Activated CD8-positive, alpha-beta memory T cell treated with anti-CD3 and anti-CD28 coated beads for 48 hours (primary cell): ENCODE measurements around the gene FDXR.
"Not testable (repeated sequence)": the region's sequence is repeated elsewhere in the genome, so short reads cannot be mapped to it uniquely, and the experiment has no call there.

Experiments
- DNase-seq, 3 experiments: peaks; one replicate each; pipeline ENCODE4 v3.0.0-alpha.2; 2020; ENCODE audit warnings: low read depth in 2 of 3, low spot score in 2 of 3

The FDXR gene

DNA sequence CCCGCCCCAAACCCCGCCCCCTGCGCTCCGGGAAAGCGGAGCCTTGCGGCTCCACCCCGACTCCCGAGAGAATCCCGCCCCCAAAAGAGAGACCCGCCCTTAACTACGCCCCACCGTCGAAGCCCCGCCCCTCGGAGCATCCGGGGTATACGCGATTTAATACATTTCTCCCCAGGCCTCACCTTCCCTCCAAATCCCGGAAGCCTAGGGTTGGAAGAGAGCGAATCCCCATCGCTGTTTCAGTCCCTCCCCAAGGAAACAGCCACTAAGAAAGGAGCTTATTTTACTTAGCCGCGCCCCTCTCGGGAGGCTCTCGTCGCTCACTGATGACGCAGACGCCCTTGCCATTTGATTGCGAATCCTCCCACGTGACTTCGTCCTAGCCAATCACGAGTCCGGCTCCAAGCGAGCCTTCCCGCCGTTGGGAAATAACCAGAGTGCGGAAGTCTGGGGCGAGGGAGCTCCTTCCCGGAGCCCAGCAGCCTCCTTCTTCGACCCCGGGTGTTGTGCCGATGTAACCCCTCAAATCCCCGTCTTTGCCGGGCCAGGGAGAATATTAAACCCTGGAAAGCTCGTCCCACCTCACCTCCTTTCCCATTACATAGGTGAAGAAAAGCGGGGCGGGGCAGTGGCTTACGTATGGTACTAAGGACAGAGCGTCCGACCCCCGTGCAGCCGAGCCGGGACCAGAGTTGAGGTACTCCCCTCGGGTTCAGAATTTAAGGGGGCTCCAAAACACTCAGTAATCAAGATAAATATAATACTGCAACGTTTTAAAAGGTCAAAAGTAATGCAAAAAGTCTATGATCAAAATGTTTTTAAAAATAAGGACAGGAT, 461 bp upstream of the FDXR start:
- peak; percentile 96 to 99 (median 99) for DNase-seq

DNA sequence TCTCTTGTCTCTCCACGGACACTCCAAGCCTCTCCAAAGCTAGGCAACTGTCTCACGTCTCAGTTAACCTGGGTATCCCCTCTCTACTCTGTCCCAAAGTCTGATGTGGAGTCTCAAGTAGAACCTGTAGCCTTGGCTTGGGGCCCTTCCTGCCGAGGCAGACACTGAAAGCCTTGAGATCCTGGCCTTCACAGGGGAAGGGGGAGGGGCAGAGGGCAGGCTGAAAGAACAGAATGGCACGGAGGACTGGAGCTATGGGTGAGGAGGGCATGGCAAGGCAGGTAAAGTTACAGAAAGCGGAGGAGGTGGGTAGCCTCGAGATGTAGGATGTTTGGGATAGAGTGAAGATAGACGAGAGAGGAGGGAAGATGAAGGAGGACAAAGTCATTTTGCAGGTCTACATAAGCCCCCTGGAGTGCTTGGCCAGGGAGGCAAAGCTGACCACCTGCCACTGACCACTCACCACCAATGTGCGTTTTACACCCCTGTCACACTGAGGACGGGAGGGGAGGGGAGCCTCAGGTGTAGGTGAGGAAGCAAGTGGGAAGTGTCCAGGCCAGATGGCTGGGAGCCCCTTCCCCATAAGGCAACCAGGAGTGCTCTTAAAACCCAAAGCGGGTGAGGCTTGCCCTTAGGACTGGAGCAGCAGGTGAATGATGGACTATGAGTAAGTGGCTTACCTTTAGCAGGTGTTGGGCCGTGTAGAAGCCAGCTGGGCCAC, 1.3 kb downstream of the FDXR start:
- no peak for DNase-seq

DNA sequence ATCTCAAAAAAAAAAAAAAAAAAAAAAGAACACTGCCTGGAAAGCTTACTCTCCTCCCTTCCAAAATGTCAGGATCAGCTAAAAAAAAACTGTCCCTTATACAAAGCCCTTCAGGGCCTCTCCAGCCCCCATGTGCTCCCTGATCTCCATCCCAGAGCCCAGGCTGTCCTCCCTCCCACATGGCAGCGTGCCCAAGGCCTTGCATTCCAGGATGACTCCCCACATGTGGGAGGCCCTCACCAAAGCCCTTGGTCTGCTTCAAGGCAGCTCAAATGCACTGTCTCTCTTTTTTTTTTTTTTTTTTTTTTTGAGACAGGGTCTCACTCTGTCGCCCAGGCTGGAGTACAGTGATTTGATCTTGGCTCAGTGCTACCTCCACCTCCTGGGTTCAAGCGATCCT, 2.3 kb downstream of the FDXR start:
- no peak for DNase-seq

DNA sequence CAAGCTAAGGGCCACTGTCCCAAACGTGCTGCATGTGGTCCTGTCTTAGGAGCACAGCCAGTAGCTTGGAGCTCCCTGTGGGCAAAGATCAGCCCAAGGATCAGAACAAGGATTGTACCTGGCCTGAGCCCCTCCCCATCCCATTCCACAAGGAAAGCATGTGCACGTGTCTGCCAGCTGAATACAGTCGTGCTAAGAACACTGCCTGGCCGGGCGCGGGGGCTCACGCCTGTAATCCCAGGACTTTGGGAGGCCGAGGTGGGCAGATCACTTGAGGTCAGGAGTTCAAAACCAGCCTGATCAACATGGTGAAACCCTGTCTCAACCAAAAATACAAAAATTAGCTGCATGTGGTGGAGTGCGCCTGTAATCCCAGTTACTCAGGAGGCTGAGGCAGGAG, 2.8 kb downstream of the FDXR start:
- not testable (repeated sequence) for DNase-seq

DNA sequence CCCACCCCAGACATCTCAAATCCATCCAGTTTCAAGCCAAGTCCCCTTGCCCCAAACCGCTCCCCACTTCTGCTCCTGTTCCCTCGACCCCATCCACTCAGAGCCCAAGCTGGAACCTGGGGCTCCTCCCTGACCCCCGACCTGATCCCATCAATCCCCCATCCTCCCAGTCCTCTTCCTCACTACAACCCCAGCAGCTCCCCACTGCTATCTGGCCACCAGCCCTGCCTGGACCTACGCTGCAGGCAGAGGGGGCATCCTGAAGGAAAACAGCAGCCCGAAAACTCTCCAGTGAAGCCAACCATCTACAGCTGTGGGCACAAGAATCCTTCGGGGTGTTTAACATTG, 3.9 kb downstream of the FDXR start:
- DNase-seq: no peak

DNA sequence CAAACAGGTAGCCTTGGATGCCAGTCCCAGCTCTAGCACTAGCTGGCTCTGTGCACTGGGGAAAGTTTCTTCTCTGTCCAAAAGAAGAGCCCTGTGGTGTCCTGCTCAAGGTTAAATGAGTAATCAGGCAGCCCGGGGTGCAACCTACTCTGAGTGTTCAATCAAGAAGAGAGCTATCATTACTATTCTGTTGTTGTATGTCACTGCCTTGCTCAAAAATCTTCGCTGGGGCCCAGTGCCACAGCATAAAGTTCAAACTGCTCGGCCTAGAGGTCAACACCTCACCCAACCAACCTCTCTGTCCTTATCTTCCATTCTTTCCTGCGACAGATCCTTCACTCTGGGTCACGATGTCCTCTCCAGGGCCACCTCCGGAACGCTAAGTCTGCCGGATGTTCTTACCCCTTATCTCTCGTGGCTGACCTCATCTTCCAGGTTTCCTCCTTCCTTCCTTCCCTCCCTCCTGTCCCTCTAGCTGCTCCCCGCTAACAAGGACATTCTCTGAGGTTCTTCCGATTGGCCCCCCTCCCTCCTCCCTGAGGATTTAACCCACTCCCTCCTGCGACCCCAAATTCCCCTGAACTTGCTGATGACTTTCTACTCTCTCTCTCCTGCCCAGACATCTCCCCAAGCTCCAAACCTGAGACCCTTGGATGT, 4.4 kb downstream of the FDXR start:
- no peak for DNase-seq

DNA sequence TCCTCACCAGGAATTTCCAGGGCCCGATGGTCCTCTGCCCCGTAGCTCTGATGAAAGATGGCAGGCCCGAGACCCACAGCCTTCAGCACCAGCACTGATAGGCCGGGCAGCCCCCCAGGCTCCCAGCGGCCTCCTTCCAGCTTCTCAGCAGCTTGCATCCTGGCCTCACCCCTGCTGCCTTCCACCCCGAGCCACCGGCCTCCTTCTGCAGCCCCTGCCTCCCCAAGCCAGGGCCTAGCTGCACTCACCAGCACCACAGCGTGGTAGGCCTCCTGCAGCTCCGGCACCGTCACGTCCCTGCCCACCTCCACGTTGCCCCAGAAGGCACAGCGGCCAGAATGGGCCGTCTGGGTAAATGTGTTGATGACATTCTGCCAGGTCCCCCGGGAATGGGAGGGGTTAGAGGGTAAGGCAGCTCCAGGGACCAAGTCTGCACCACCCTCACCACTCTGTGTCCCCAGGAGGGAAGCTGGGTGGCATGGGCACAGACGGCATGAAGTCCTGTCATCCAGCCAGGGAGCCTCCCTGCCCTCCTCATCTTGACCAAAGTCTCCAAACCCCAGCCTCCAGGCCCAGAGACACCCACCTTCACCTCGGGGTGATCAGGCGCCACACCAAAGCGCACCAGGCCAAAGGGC, 6.5 kb downstream of the FDXR start:
- DNase-seq: no peak

DNA sequence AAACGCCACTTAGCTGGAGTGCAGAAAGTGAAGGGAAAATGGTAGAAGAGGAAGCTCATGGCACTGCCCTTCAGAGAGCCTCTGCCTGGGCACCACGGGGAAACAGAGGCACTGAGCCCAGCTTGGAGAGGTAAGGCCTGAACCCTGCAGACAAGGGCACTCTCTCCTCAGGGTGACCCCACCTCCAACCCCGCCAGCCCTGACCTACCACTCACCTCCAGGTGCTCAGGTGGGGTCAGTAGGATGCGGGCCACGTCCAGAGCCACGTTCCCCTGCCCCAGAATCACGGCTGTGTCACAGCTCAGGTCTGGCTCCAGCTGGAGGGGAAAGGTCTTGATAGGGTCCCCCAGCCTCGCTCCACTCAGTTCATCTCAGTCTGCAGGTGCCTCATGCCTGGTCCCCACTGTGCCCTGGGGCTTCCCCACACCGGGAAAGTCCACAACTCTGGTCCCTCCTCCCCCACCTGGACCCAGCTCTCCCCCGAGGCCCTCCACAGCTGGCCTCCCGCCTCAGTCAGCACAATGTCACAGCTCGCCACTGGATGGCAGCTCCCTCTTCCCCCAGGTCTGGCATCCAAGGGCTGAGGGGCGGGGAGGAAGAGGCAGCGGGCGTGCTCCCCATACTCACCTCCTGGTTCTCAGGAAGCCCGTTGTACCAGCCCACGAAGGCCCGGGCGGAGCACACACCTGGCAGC, 7.1 kb downstream of the FDXR start:
- DNase-seq: no peak

DNA sequence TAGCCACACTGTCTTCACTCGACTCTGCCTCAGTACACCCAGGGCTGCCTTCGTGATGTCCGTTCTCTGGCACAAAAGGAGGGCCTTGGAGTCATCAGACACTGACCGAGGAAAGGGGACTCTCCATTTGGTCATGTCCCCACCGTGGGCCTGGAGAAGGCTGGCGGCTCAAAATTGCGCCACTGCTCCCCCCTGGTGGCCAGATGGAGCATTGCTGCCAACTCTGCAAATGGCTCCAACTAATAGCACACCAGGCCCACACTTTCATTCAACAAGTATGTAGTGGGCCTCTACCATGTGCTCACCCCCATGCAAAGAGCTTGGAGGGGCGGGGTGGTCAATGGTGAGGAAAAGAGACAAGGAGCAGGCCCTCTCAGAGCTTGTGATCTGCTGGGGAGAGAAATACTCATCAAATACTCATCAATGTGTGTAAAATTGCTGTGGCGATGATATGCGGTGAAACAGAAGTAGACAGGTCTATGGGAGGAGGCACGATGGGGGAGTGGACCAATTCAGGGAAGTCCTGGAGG, 7.9 kb downstream of the FDXR start:
- DNase-seq: peak; percentile 36 to 54 (median 54)

DNA sequence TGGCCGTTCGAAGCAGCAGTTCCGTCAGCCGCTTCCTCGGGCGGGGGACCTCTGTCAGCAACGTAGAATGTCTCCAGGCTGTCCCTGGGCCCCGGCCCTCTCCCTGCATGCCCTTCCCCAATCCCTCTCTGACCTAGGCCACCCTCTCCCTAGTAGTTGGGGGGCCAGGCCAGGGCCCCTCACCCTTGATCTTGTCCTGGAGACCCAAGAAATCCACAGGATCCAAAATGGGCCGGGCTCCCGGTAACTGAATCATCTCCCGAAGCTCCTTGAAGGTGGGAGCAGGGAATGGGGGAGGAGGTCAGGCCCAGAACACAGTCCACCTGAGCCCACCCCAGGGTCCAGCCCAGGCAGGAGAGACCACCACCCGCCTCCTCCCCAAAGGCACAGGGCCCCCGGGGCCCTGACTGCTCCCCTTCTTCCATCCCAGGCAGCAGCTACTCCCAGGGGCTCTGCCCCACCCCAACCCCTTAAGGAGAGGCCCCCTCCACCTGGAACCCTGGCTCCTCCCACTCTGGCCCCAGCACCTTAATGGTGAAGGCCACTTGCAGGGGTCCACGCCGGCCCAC, 8.4 kb downstream of the FDXR start:
- DNase-seq: no peak

DNA sequence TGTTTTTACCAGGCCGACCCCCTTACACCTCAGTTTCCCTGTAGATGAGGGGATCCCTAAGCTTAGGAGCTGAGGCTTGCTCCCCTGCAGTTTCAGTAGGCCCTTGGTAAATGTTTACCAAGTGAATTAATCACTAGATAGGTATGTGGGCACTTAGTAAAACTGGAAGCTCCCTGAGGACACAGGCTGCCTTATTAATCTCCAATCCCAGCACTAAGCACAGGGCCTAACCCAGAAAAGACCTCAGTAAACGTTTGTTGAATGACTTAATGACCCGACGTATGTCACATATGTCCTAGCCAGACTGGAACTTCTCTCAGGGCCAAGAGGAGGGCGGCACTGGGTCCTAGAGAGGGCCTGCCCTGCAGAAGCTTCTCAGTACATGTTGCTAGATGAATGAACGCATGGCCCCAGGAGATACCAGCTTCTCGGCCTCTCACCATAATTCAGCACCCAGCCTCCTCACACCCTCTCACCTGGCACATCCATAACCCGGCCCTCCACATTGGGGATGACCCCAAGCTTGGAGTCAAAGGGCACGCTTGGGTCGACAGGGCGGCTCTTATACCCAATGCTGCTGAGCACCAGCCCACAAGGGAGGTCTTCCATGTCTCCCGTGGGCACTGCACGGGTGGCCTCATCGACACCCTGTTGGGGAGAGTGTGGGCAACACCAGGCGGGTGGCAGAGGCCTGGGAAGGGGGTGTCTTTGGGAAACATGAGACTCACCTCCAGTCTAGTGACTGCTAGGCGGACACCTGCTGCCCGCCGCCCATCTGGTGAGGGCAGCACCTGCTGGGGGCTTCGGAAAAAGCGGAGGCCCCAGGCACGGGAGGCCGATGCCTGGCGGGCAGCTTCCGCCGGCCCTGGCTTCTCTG, 9.1 kb downstream of the FDXR start:
- DNase-seq: no peak

DNA sequence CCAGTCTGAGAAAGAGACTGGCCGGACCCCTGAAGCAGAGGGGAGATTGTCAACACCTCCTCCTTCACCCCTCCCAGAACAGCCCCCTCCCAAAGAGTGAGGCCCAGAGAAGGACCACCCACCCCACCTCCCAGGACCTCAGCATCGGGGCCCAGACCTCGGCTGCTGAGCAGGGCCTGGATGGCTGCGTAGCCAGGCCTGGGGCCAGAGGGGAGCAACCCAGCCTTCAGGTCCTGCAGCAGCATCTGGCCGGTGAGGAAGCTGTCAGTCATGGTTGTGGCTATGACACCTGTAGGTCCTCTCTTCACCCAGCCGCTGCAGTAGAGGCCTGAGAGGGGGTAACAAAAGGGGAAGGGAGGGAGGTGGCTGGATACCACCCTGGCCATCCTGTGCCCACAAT, 9.9 kb downstream of the FDXR start:
- no peak for DNase-seq

DNA sequence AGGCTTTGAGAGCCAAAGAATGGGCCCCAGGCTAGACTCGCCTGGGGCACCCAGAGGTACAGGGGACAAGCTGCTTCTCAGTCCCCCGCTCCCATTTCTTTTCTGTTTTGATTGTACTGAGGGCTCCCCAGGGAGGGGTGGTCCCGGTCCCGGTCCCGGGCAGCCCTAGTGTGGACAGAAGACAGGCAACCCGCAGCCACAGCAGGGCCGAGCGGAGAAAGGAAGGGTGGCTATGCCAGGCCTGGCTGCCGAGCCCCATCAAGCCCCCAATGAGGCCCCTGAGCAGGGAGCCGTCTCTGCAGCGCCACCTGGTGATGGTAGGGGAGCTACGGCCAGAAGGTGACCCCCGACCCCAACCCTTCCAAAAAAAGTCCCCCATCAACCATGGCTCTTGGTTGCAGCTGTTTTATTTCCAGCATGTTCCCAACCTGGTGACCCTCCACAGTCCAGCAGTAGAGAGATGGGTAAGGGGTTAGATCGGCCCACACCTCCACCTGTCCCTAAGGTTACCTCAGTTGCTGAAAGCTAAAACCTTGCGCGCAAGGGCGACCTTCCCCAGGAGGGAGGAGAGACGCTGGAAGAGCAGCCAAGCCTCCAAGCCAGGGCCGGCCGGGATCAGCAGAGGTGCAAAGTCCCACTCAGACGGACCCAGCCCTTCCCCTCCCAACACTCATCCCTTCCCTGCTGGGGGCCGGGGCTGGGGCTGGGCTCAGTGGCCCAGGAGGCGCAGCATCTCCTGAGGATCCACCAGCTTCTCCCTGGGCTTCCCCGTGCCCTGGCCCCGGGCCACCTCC, 10.5 kb downstream of the FDXR start:
- DNase-seq: peak; percentile 32 to 61 (median 59)

DNA sequence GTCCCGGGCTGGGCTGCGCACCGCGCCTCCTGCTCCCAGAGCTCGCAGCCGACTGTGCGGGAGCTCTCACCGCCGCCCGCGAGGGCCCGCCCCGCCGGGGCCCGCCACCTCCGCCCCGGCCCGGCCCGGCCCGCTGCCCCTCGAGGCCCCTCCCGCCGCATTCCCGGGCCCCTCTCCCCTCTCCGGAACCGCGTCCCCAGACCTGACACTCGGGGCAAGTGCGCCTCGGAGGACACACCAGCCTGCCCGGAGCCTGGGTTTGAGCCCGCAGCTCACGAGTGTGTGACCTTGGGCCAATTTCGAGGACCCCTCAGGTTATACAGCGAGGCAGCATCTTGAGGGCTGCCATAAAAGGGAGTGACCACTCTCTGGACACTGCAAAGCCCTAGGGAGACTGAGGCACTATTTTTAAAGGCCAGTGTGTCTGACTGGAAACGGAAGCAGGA, 11.1 kb downstream of the FDXR start:
- DNase-seq: no peak

DNA sequence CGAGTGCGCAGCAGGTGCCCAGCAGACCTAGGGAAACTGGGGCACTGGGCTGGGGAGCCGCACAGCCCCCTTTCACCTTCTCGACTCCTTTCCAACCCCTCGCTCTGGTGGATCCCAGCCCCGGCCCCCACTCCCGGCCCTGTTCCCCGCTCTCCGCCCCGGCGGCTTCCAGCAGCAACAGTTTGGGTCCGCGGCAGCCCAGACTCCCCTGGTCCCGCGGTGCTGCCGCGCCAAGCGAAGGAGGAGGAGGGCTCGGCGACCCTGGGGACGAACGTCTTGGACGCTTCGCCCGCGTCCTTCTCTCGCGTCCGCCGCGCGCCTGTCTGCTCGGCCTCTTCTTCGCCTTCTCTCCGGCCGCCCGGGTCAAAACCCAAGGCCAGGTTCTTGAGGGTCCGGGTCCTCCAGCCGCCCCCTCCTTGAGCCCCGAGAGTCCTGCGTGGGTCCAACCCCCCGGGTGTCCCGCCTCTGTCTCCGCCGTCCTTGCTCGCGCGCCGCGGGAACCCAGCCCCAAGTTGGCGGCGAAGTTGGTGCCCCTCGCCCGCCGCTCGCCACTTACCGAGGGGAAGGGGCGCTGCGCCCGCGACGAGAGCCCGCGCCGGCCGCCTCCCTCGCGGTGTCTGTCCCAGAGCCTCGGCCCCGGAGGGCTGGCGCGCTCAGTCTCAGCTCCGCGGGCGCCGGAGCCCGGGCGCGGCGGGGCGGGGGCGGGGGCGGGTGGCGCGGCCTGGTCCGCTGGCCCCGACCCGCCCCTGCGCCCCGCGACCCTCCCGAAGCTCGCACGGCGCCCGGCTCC, 11.7 kb downstream of the FDXR start:
- DNase-seq: no peak

DNA sequence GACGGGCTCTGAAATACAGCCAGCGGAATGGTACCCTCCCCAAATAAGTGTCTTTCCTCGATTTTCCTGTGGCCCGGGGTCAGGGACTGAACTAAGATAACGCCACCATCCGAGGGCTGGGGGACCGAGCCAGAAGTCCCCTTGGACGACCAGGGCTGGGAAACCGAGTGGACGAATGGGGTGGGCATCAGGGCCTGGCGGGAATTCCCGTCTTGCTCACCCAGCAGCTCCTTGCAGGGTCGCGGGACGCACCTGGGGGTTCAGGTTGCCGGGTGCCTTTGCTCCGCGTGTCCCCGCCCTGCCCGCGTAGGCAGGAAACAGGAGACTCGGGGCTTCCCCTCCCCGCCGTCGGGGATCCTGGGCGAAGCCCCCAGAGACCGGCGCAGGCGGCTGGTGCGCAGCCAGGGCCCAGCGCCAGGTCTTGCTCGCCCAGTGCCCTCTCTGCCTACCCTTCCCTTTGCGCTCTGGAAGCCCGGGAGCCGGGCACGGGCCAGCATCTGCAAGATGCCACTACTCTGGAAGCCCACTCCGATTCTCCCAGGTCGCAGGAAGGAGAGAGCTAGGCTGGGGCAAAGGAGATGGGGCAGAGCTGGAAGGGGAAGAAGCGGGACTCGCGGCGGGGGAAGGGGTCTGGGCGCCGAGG, 12.4 kb downstream of the FDXR start:
- no peak for DNase-seq

DNA sequence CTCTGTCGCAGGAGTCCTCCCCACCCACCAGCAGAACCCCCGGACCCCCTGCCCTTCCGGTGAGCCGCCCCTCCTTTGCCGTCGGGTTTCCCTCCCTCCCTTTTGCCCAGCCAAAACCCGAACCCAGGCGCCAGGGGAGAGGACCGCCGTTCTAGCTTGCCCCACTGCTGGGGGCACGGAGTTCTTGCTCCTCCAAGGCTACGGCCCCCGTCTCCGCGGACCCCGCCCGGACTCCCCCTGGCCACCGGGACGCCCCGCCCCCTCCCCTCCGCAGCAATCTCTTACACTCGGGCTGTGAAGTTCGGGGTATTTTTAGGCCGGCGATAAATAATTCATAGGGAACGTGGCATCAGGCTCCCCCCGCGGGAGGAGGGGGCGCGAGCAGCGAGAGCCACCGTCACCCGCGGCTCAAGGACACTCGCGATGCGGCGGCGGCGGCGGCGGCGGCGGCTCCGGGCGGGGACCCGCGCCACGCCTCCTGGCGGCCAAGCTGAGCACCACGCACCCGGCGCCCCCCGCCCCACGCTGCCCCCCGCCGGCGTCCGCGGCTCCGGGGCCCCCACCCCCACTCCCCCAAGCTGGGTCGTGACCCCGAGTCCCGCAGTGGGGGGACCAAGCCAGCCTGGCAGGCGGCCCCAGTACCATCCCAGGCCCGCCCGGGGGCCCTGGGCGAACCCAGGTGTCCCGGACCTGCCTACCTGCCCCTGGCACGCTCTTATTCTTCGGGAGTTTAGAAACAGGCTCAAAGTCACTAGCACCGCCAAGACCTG, 13.2 kb downstream of the FDXR start, which contains the start of gene GRIN2C:
TSS of gene GRIN2C (minus strand) at position 427 of the 770 bp plus-strand sequence. CDS start 4,793 bp downstream, outside the sequence.
- DNase-seq: no peak
